OCI-M2 (cell line): Measurements from ENCODE around the gene FSHR.

Experiments
- DNase-seq: peaks from one replicate; lab custom pipeline; 2025; ENCODE audit not compliant: unreplicated experiment; lab: John Stamatoyannopoulos, UW

The FSHR gene

DNA sequence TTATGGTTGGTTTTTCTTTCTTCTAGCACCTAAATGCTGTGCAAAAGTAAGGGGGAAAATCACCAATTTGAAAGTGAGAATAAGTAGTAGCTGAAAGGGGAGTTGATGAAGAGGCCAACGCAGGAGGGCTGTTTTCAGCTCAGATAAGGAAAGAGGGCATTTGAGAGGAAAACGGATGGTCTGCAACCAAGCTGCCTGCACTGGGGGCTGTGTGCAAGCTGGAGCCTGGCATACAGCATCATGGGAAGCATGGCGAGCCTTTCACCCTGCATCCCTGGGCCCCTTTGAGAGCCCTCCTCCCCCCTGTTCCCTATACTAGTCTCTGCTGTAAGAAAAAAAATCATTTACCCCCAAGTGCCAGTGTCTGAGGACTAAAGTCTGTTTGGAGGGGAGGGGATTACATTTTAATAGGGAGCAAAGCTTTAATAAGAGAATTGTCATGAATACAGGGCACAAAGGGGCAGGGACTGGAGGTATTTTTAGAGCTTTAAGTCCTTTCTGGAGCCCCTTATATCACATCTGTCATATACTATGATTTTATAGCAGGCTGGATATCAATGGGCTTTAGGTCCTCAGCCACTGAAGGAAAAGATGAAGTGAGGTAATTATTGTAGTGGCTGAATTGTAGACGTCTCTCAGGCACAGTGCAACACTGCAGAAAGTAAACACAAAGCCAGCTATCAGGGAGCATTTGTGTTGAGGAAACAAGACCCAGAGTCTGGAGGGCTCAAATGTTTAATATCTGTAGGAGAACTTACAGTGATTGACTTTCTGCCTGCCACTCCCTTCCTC, 120.7 kb downstream of the FSHR start:
- DNase-seq = no peak

DNA sequence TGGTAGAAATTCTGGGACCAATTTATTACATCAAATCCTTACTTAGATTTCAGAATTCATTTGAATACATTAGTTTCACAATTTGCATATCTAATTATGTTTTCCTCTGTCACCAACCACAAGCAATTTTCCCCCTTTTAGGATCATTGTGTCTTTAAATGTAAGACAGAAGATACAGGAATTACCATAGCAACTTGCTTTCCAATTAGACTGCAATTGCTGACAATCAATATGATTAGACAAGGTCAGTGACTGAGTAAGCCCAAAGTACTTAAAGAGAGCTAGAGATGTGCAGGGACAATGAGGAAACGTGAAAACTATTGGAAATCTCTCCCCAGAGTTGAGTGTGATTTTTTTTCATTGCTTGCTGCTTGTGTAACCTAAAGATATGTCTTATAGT, 121.4 kb downstream of the FSHR start:
- no peak for DNase-seq

DNA sequence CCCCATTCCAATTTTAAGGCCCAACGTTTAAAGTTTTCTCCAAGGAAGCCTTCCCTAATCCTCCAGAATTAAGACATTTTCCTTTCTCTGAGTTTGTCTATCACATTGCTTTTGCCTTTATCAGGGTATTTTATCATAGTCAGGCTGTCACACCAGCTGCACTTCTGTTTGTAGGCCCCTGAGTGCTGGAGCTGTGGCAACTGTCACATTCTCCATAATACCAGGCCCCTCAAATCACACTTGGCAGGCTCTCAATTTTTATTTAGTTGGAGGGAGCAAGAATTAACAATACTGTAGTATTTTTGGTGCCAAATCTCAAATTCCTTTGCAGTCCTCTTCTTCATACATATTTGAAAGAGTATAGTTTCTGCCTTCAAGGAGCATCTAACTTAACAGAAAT, 122.2 kb downstream of the FSHR start:
- no peak for DNase-seq

DNA sequence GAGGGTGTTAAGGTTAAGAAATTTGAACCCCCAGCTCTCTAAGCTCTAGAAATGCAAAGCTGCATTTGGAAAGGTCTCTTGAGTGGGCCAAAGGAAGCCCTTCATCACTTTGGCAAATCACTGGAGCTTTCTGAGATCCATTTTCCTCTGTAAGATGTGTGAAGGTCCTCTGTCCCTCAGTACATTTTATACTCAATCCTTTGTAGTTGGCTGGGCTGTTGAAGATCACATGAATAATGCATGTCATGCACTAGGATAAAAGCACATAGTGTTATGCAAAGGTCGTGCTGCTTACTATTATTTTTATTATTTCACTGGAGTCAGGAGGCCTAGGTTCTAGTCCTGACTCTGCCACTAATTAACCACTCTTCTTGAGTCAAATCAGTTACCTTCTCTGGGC, 124.9 kb downstream of the FSHR start:
- no peak for DNase-seq

DNA sequence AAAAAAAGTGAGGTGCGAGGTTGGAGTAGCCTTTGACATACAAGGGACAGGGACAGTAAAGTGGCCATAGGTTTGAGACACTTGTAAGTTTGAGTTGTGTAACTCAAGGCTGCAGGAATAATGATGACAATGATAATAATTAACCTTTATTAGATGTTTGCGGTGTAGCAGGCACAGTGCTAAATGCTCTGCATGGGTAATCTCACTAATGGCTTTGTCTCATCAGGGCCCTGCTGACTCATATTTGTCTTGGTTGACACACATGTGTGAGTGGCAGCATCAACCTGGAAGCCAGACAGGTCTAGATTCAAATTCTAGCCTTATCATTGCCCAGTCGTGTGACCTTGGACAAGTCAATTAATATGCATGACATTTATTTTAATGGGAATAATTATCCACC, 126.2 kb downstream of the FSHR start:
- no peak for DNase-seq

DNA sequence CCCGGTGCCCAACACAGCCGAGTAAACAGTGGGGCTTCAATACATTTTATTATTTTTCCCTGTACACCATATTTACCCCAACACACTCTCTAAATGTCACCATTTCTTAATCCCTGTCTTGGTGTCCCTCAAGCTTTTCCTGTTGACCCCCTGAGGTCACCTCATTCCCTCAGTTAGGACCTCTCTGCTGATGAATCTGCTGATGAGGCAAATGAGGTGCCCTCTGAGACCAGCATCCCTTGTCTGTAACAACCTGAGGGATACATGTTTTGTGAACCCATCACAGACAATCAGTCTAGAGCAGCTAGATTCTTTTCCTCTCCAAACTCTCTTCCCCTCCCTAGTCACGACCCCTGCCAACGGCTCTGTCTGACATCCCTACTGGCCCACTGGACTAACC, 127.6 kb downstream of the FSHR start:
- DNase-seq = no peak

DNA sequence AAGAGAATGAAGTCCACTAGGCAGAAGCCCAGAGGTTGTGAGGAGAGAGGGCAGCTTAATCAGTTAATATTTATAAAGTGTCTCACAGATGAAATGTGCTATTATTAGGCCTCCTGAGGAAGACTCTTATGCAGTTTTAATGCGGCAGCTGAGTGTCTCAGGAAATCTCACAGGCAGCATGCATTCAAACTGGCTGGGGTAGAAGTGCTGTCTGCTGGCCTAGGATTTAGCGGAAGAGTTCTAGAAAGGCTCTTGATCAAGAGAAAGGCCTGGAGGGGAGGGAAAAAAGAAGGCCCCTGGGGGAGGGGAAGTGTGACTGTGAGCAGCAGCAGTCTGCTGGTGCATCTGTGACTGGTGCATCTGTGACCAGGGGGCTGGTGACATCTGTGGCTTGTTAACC, 133.0 kb downstream of the FSHR start:
- no peak for DNase-seq

DNA sequence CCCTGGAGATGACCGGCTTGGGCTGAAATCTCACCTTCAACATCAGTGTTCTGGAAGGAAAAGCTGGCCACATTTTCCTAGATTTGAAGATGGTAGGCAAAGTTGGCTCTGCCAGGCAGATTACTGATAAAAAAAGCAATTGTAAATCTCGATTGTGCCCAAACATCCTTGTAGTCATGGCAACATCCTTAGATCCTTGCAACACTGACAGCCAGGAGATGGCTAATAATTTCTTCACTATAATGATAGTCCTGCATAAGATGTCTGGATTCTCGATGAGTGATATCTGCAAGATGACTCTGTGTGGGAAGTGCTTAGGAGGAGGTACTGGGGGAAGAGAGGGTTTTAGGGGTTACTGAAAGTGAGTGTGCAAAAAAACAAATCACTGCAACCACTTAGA, 149.1 kb downstream of the FSHR start:
- no peak for DNase-seq

DNA sequence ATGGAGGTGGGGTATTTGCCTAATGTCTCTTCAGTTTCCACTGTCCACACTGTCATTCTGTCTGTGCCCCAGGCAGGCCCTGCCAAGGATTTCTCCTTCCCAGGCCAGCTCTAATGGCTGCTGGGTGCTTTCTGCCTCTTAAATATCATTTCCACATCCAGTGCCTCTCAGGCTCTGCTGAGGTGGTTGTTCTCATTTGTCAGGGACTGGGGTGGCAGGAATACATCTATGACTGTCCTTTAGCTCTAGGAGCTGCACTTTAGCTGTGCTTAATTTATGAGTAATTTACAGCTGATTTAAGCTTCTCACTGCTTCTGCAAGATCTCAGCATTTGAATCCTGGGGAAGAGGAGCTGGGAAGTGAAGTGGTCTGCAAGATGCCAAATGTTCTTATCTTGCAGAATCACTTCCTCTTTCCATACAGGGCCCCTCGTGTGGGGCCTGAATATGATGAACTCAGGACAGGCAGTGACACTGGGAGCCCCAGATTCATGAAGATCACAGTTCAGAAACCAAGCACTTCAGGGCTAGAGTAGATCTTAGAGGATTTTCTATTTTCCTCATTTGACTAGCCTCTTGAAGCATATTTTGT, 150.2 kb downstream of the FSHR start:
- DNase-seq = no peak

DNA sequence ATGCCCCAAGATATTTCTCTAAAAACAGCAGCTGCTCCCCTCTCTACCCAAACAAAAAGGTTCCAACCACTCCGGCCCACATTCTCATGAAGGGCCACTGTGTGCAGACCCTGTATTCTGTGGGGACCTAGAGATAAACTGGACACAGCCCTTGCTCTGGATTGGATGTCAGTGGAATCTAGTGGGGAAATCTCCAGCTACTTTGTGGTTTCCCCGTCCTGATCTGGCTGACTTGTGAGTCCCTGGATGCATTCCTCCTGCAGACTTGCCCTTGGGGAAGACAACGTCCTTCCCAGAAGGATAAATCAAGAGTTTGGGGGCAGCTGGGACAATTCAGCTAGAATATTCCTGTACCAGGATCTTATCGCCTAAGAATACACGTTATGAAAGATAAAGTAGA, 151.1 kb downstream of the FSHR start:
- DNase-seq = no peak

DNA sequence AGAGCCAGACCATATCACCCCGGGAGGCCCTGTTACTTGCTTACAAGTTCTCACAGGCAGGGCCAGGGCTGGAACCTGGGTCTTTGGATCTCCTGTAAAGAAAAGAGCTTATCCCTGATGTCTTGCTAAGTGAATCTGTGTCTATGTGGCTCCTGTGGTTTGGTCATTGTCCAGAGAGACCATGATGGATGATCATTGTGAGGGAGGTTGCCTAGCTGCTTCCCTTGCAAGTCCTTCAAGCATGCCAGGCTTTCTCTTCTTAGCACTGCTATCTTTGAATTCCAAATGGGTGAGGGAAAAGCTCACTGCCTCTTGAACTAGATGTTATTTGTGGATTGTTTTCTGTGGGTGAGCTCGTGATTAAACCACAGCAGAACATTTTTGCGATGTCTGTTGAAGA, 151.6 kb downstream of the FSHR start:
- DNase-seq = no peak

DNA sequence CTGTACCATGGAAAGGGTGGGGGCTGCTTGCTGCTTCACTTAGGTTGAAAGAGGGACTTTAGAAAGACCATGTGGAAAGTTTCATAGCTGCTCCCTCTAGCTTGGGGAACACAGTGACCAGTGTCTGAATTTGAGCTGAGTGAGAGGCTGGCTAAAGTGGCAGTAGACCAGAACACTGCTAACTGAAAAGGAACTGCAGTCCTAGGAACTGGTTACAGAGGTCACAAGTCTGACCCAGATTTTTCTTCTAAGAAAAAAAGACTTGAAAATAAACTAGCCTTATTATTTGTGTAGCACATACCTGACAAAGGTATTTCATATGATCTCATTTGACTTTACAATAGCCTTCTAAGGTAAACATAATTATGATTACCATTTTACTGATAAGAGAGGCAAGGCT, 153.6 kb downstream of the FSHR start:
- DNase-seq = no peak

DNA sequence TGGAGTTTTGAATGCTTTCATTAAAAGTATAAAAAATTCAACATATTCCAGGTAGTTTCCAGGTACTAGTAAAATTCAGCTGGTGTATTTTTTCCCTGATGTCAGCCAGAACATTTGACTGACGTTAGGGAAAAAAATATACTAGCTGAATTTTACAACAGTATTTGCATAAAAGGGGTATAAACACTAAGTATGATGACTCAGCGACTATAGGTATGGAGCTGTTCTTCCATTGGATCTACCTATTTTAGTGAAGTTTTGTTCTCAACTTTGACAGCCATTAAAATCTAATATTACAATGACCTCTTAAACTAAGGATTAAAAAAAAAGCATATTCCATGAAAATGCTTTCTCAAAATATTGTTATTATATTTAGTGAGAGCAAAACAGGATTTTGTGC, 155.9 kb downstream of the FSHR start:
- DNase-seq = no peak

DNA sequence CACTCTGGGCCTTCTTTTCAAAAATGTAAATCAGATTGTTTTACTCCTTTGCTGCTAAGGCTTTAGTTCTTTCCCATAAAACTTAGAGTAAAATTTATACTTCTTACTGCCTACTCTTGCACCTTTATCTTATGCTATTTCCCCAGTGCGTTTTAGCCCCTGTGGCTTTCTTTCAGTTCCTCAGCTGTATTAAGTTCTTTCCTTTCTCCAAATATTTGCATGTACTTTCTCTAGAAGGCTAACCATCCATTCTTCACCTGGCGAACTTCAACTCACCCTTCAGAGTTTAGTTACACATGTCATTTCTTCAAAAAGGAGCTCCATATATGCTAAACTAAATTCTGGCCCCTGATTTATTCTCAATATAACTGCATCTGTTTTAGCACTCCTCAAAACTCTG, 160.7 kb downstream of the FSHR start:
- DNase-seq = no peak

DNA sequence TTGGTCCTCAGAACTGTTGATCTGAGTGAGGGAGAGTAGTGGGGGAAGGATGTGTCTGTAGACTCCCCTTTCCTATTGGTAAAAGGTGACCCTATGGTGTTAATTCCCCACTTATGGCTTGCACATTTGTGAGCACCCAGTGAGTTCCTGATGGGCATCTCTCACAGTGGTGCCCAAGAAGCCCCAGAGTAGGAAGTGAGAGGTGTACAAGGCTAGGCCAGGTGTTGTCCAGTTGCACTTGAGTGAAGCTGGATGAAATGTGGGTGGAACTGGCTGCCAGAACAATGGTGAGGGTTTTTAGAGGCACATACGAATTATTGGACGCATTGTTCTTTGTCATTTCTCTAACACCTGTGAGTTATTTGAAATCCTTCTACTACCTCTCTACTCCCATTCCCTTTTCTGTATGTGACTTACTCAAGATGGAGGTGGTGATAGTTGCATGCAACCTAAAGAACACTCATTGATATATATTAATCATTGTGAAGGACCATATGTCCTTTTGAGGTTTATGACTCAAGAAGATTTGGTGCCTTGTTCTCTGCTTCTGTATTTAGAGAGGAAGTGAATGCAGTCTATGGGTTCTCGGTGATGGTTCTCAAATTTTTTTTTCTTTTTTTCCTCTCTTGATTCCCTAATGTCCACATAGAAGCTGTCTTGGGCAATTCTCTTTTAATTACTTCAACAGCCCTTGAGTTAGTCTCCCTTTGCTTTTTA, 162.7 kb downstream of the FSHR start:
- DNase-seq = no peak

DNA sequence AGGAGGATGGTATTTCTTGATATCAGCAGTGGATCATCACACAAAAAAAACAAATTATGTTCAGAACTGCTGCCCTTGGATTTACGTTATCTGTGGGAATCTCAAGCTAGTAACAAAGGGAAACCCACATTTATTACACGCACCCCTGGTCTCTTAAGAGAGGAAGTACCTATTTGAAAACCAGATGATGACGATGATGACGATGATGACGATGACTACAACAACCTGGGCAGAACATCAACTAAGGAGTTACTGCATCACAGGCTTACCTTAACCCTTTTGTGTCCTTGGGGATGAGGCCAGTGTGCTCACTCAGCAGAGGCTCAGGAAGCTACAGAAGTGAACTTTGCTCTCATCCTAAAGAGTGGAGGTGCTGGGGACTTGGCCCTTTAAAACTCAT, 169.4 kb downstream of the FSHR start:
- DNase-seq = no peak

DNA sequence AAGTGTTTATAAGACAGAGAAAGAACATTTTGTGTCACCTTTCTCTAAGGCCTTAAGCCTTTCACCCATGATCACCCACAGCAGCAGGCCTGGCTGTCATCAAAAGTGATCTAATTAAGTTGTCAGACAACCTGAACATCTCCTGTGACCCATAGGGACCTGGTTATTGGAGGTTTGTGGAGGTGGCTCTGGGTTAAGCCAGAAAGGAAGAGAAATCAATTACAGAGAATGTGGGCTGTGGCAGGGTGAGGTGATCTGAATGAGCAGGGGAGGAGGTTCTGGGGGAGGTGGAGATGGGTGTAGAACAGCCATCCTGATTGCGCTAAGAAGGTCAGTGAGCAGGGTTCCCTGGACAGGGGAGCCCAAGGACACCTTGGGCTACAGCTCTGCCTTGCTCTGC, 170.8 kb downstream of the FSHR start:
- no peak for DNase-seq

DNA sequence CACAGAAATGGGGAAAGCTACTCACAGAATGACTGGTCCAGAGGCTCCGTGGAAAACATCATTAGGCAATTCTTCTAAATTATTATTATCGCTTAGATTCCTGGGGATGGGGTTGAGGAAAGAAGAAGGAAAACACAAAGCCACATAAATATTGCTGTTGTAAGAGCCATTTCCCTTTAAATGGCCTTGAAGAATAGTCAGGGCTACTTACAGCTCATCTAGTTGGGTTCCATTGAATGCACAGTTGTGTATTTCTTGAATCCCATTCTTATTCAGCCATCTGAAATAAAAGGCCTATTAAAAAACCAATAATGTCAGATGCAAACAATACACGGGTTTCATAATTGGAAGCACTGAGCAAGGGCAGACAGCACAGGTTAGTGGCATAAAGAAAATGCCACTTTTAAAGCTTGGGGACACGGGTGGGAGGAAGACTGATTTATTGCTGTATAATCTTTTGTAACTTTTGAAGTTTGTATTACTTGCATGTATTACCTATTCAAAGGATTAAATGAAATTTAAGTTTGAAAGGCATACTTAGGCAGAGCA, 171.4 kb downstream of the FSHR start:
- no peak for DNase-seq

DNA sequence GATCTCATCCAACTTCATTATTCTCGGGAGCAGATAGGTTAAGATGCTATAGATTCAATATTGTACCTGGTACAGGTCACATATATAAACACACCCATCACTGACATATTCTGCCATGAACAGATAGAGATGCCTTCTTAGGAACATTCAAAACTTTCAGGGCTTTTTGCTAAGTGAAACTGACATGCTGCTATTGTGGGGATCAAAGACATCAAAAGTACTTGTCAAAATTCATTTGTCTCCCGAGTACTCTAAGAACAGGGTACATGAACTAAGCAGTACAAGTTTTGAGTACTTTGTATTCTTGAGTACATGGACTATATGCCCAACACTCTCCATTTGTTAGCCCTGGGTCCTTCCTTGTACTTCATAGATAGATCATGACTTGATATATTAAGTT, 173.5 kb downstream of the FSHR start:
- DNase-seq = no peak

DNA sequence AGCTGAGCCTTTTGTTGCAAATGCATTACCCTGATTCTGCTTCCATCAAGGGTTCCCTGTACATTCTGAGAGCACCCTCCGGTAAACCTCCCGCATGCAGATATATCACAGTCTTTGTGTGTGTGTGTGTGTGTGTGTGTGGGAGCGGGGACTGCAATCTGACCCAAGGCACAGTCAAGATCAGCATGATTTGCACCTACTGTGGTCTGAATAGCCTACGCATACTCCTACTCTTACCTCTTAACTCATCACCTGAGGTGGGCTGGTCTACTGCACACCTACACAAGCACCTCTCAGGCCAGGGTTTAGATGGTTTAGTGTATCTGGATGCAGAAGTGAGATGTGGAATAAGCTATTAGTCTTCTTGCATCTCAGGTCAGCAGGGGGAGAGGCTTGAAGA, 174.6 kb downstream of the FSHR start:
- no peak for DNase-seq

DNA sequence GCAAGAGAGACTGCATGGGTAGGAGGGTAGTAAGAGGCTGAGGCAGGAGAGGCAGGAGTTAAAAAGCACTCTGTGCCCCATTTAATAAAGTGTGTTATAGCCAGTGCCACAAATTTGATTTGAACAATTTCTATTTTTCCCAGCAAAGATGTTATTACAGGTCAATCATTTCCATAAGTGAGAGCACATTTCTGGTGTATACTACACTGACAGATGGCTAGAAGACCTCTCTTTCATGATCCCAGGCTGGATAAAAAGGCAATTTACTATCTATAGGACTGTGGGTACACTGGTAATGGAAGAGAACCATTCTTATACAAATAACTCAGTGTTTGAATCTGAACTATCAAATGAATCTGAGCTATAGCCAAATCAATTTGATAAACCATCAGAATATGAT, 176.2 kb downstream of the FSHR start:
- no peak for DNase-seq

DNA sequence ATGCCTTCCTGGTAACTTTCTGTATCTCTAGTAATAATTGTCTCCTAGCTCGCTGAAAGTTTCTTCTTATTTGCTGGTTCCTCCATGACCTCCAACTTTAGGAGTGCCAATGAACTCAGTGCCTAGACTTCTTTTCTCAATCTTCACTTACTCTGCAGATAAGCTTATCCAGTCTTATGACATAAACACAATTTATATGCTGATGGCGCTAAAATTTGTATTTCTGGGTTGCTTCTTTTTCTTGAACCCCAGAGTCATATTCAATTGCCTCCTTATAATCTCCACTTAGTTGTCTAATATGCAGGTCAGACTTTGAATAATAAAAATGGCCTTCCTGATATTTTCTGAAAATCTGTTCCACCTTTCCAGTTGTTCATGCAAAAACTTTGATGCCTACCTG, 182.5 kb downstream of the FSHR start:
- DNase-seq = no peak
